C1 segment of cervical spinal cord (tissue), 14 donors: ENCODE measurements around the gene MAPK7.

Experiments
- DNase-seq, 14 donors: peaks; one replicate each; lab custom pipeline; 2025; lab: John Stamatoyannopoulos, UW

MAPK7 gene

DNA sequence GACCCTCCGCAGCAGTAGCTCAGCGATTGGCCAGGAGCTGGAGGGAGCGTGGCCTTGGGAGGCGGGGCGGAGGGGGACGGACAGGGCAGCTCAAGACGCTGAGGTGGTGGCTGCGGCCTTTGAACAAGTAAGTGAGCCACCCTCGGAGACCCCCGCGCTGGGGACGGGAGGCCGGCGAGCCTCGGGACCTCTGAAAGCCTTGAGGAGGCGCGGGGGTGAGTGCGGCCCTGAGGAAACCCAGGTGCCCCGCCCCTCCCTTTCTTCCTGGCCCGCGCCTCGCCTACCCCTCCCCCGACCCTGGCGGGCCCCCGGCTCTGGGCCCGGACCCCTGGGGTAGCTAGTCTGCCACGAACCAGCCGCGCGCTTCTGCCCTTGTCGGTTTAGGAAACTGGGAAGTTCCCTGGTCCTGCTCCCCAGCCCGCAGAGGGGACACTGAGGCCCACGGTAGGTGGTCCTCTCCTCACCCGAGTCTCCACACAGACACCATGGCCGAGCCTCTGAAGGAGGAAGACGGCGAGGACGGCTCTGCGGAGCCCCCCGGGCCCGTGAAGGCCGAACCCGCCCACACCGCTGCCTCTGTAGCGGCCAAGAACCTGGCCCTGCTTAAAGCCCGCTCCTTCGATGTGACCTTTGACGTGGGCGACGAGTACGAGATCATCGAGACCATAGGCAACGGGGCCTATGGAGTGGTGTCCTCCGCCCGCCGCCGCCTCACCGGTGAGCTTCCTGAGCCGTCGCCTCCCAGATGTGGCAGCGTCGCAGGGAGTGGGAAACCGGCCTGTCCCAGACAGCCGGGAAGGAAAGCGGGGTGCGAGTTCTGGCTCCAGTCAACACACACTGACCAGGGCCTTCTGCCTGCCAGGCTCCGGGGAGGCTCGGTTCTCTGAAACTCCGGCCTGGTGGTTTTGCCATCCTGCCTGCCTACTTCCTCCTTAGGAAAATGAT, at the start of gene MAPK7:
TSS of gene MAPK7 (plus strand) at position 83 of the 945 bp plus-strand sequence. CDS start at position 486, 403 bp downstream.
- DNase-seq, result peak in 2 of 14 donors; percentile 50 to 58

DNA sequence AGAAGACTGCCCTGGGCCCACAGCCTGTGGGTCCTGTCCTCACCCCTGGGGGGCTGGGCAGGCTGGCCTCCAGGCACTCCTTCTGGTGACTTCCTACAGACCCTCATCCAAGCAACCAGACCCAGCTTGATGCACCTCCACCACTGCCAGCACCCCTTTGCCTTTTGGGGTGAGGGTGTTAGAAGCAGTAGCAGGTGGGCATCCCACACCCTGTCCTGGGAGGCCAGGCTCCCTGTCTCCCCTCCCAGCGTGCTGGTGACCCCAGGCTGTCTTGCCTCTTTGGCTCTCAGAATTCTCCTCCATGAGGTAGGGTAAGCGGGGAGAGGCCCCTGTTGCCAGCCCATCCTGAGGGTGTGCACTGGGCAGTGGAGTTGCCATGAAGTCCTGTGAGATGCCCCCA, 49.2 kb upstream of the MAPK7 start:
- no peak for DNase-seq

DNA sequence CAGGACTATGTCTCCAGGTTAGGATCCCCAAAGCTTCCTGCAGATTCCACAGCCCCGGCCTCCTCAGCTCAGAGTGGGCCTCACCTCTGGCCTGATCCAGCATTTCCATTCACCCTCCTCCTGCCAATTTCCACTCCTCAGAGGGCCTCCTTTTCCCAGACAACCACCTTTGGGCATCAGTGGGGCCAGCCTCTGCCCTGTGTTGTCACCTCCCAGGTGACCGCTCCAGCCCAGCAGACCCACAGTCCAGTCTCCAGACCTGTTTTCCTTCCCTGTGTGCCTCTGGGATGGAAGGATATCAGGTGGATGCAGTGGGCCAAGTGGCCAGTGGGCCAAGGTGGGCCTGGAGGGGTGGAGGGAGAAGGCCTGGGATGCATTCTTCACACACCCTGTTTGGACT, 48.5 kb upstream of the MAPK7 start:
- no peak for DNase-seq

DNA sequence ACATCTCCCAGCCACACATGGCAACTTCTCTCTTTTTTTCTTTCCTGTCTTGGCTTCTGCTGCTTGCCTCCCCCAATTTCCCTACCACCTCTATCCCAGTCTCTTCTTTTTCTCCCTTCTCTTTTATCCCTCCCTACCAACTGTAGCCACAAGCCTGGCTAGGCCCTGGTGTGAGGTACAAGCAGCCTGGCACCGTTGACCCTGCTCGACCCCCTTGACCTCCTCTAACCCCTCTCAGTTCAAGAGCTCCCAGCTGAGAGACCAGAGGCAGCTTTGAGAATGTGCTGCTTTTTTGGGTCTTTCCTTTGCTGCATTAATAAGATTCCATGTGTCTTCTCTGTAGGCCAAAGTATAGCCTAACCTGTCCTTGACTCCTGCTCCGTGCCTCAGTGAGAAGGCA, 48.0 kb upstream of the MAPK7 start:
- DNase-seq, result no peak

DNA sequence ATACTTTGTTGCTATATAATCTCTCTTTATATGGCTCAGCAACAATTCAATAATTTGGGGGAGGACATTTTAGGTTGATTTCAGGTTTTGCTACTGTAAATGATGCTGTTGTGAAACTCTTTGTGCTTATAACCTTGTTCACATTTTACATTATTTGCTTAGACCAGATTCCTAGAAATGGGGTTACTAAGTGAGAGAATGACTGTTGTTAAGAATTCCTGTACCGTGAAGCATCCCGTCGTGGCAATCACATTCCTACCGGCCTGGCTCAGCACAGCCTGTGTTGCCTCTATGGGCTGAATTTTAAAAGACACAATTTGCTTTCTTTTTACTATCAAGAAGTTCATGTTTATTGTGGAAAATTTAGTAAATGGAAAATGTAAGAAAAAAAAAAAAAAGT, 47.2 kb upstream of the MAPK7 start:
- no peak for DNase-seq

DNA sequence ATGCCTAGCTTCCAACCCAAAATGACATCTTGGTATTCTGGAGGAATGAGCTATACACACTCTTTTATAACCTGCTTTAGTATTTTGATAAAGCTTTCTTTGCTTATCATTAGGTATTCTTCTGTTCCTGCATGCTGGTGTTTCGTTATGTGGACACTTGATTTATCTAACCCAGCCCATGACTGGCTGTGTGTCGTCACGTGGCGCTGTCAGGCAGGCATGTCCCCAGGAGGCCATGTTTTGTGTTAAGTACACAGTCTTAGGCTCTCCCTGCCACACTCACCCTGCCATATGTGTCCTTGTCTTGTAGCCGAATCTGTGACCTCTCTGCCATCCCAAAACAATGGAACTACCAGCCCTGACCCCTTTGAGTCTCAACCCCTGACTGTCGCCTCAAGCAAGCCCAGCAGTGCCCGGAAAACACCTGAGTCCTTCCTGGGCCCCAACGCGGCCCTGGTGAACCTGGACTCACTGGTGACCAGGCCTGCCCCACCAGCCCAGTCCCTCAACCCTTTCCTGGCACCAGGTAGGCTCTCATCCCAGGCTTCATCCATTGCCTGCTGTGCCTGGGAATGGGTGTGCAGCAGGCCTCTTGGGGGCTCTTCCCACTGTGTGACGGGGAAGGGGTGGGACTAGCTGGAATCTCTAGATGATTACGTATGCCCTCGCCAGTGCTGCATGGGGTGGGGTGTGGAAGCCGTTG, 46.6 kb upstream of the MAPK7 start:
- DNase-seq, result no peak

DNA sequence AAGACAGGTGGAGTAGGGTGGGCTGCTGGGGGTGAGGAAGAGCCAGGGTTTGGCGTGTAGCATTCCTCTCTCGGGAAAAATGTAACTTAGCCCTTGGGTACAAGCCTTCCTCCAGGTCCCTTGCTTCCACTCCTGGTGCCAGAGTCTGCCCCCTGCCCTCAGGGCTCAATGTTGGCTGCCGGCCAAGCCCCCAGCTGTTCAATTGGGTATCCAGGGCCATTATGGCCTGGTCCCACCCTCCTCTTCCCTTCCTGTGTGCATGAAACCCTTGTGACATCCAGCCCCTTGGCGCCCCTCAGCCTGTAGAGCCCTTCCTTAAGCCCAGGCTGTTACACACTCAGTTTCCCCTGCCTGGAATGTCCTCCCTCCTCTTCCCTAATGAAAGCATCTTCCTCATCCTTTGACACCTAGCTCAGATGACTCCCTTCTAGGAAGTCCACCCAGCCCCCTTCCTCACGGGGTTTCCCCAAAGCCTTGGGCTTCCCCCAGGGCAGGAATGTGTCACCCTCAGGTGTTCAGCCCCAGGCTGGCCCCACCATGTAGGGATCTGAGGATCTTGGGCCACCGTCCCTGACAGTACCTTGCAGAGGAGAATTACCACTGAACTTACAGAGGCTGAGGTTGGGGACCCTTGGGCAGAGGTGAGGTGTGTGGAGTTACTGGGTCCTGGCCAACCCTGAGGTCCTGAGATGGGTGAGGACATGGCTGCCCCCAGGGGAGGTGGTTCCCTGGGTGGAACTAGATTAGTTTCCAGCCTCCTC, 45.7 kb upstream of the MAPK7 start:
- DNase-seq, result no peak

DNA sequence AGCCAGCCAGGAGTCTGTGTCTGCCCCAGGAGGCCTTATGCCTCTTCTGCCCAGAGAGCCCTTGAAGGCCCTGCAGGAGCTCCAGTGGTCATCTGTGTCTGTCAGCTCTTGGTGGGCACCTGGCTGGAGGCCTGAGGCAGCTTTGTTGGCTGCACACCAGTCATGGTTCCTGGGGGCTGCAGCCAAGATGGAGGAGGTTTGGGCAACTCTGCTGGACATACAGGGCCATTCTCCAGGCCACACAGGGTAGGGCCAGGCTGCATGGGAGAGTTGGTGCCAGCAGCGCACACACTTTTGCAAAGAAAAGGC, 45.2 kb upstream of the MAPK7 start:
- no peak for DNase-seq

DNA sequence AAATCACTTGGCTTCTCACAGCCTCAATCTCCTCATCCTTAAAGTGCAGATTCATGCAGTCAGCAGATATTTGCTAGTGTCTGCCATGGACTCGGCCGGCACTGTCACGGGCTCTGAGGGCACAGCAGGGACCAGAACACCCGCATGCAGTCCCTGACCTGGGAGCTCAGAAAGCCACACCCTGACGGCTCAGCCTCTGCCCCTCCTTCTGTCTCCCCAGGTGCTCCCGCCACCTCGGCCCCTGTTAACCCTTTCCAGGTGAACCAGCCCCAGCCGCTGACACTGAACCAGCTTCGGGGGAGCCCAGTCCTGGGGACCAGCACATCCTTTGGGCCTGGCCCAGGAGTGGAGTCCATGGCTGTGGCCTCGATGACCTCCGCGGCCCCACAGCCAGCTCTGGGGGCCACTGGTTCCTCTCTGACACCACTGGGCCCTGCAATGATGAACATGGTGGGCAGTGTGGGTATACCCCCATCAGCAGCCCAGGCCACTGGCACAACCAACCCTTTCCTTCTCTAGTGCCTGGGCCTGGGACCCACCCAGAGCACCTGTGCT, 44.5 kb upstream of the MAPK7 start:
- DNase-seq, result no peak

DNA sequence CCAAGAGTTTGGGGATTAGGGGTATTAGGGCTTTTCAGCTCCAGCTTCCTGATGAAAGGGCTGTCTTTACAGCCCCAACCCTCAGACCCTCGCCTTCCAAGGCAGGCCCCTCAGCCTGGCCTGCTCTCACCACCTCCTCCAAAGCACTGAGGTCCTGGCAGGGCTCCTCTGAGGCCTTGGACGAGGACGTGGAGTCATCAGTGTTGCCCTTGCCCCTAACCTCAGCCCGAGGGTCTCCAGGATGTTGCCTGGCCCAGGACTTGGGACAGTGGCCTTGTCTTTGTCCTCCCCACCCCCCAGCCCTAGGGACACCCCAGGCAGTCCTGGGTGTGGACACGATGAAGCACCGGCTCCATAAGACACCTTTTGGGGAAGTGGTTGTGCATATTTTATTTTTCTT, 44.0 kb upstream of the MAPK7 start:
- DNase-seq, result no peak

DNA sequence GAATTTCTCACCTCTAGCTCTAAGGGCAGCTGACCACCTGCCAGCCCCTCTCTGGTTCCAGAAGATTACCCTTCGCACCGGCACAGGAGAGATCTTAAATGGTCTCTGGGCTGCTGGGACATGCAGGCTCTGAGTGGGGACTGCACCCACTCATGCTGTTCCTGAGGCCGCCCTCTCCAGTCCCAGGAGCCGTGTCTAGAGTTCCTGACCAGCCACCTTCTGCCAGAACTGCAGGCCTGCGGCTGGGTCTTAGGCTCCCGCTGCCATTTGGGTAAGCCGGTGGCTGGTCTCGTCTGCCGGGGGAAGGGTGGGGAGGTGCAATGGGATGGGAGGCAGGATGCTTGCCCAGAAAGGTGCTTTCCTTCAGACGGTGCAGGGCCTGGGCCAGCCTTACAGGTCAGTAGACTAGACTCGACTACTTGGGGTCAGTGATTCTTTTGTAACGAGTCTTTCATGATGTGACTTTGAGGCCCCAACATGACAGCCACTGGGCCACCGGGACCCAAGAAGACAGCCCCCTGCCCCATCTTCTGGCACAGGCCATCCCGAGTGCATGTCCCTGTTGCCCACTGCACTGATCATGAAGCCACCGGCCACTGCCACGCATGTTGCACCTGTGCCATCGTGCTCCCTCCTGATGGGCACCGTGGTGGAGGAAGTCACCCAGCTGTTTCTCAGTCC, 42.2 kb upstream of the MAPK7 start:
- DNase-seq, result no peak

DNA sequence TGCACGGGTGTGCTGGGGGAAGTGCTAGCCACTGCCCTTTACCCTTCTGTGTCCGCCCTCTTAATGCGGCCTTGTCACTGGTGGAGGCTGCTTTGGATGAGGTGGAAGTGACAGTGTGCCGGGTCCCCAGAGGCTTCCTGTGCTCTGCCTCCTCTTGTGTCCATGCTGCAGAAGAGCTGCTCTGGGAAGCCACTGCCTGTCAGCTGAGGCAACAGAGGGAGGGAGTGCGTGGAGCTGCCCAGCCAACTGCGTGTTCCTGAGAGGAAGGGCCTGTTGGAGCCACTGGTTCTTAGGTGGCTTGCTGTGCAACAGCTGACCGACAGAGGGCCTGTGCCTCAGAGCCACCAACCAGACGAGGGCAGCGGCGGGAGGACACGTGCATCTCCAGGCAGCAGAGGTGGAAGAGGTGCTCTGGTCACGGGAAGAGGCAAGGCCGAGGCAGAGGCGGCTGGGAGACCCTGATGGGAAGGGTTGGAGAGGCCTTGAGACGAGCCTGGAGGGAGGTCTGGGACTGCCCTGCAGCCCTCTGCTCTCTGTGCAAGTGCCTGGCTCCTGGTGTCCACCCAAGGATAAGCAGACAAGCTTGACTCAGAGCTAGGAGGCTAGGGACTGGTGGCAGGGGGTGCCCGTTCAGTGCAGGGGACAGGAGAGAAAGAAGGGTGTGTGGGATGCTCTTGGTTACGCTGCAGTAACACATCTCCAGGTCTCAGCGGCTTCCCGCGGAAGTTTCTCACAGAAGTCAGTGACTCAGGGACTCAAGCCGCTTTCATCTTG, 41.2 kb upstream of the MAPK7 start:
- DNase-seq, result peak in 6 of 14 donors; percentile 29 to 61 (median 38)

DNA sequence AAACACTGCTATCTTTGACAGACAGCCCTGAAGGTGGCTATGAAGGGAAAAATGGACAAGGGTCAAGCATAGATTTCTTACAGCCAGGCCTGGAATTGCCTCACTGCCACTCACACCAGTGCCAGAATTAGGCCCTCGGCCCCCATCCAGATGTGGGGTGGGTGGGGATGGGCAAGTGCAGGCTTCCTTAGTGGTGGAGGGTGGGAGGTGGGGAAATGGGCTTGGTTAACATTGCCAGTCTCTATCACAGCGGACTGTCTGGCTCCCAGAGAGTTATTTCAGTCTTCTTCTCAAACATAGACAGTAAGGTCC, 40.6 kb upstream of the MAPK7 start:
- DNase-seq, result no peak

DNA sequence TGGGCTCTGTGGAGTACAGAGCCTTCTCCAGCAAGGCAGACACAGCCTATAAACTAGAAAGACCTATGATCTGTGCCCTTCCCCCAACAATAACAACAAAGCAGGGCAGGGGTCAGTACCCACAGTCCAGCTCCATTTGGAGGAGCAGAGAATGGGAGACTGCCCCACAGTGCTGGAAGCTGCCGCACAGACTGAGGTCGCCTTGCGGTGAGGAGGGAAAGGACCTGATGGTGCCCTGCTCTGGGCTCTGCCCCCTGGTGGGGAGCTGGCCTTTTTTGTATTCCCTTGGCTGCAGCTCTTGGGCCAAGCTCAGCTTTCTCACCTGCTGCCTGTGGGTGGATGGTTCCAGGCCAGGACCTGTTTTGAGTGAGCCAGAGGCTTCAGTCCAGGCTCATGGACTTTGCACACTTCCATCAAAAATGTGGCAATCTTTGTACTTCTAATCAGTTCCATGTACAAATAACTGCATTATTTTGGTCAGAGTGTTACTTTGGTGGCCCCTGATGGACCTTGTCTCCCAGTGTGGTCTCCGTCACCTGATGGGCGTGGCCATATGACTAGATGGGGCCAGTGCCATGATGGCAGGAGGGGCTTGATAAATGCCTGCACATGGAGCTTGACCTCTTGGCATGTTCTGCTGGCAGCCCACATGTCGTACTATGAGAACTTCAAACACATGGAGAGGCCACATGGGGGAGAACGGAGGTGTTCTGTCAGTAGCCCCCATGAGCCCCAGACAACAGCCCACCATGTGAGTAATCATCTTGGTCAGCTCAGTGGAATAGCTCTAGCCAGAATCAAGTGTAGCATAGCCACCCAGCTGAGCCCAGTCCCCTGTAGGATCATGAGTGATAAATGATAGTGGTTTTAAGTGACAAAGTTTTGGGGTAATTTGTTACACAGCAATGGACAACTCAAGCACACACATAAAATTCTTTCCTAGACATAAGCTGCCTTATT, 40.0 kb upstream of the MAPK7 start:
- DNase-seq, result peak in 8 of 14 donors; percentile 23 to 51 (median 38)

DNA sequence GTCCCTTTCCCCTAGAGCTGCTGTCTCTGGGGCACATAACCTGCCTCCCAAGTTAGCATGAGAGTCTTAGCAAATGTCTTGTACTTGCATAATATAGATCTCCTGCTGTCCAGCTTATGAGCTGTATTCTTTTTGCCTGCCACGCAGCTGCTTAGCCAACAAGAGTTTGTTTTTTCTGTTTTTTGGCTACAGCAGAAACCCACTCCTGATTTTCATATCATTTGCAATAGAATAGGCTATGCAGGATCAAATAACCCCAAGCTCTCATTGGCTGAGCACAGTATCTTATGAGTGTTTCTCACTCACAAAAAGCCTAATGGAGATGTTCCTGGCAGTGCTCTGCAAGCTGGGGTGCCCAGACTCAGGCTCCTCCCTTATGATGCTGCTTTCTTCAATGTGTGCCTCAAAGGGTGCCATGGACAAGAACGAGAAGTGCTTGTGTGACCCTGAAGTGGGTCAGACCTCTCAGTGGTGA, 38.9 kb upstream of the MAPK7 start:
- no peak for DNase-seq

DNA sequence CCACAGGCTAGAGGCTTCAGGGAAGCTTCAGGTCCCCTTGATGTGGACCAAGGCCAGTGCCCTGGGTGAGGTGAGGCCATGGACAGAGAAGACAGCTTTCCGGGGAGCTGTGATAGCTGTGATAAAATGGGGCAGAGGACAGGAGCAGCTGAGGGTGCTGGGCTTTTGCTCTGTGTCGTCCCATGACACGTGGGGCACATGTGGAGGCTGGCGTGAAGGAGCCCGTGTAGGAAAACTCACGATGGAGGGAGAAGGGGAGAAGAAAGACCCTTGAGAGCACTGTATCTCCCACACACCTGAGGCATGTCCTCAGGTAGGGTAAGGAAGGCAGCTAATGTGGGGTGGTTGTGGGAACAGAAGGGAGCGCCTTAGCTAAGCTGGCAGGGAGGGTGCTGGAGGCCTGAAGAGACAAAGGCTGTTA, 37.1 kb upstream of the MAPK7 start:
- DNase-seq, result no peak

DNA sequence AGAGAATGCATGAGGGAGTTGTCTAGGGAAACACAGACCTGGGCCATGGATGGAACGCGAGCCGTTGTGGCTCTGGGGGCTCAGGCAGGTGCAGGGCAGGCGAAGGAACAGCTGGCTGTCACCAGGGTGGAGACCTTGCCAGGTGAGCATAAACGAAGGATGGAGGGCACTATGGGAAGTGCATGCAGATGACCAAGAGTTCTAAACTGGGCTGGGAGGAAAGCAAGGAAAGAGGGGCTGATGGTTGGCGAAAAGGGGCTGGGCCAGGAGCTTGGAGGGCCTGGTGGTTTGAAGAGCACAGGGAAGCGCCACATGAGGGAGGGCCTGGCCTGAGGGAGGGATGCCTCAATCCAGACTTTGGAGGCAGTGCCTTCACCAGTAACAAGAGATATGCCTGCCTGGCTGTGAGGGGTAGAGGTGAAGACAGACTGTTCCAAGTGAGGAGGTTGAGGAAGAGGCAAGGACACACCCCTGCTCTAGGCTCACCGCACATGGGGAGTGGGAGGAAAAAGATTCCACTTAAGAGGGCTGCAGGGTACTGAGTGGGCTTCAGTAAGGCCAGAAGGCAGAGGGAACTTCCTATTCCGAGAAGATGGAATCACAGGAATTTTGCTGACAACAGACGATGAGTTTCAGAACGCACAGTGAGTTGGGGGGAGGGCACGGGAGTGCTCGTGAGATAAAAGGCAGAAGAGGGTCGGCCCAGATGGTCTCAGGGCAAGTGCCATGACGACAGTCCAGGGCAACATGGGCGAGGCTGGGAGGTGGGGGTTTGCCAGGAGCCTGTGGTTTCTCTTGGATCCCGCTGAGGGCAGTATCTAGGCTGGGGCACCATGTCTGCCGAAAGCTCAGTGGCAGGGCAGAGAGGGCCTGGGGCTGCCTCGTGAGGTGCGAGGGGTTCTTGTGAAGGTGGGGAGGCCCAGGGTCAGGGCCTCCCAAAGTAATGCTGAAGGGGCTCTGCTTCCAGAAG, 36.4 kb upstream of the MAPK7 start:
- DNase-seq, result no peak

DNA sequence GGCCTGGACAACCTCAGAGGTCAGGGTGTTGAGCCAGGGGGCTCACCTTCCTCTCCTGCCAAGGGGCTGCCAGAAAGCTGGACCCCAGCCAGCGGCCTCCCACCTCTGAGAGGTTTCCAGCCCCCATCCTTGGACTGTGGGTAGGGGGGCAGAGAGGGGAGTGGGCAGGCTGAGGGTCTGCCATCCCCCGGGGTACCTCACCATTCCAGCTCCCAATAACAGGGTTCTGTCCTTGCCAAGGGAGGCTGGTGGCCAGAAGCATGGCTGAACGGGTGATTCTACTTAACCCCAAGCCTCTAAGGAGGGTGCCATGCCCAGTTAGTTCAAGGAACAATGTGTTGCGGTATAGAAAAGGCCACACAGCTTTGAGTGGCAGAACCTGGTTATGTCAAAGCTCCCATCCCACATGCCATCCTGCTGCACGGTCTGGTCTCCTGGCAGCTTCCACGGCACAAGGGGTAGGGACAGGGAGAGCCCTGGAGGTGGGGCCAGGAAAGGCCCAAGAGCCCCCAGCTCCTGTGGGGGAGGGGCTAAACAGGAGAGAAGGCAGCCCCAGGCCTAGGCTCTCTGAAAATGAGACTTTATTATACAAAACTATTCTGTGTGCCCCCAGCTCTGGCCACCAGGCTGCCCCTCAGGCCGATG, 35.6 kb upstream of the MAPK7 start:
- DNase-seq, result peak in 1 of 14 donors; percentile 31
